Lung (tissue), 16 donors: Measurements from ENCODE around the gene PCDHGA8. TPM values are rescaled to one million over a fixed set of nuclear protein-coding genes. Genes with fewer than 3 reads are reported as not detected.

Experiments
- ATAC-seq: fragments of 200-7000 bp; cut with Tn5 transposase; one replicate; pipeline ENCODE4 v1.9.1; 2020; ENCODE audit warnings: moderate number of reproducible peaks; ENCODE audit not compliant: insufficient read depth, low FRiP score
- DNase-seq, 3 donors: peaks; one replicate each; pipeline ENCODE4 v3.0.0-alpha.2; 2013 to 2017
- H3K27ac ChIP-seq, 2 donors: one replicate each; pipeline ENCODE4 v1.5.1; 2013; ENCODE audit warnings: mild to moderate bottlenecking in 2 of 2, moderate library complexity in 2 of 2, control low read depth in 1 of 2, inconsistent platforms in 1 of 2, low read depth in 1 of 2, low read length in 1 of 2
- H3K27me3 ChIP-seq, 3 donors: one replicate each; pipeline ENCODE4 v1.5.1; 2013; ENCODE audit warnings: low read length in 2 of 3; ENCODE audit not compliant: control insufficient read depth in 3 of 3, insufficient read depth in 3 of 3
- H3K36me3 ChIP-seq, 4 donors: one replicate each; pipeline ENCODE4 v1.5.1; 2013; ENCODE audit warnings: low read length in 4 of 4, mild to moderate bottlenecking in 1 of 4, moderate library complexity in 1 of 4; ENCODE audit not compliant: control insufficient read depth in 4 of 4, insufficient read depth in 4 of 4
- H3K4me1 ChIP-seq, 5 donors: one replicate each; pipeline ENCODE4 v1.5.1; 2013; ENCODE audit warnings: low read length in 5 of 5, mild to moderate bottlenecking in 2 of 5, moderate library complexity in 1 of 5; ENCODE audit not compliant: control insufficient read depth in 5 of 5, insufficient read depth in 5 of 5
- H3K4me3 ChIP-seq: one replicate; pipeline ENCODE4 v1.5.1; 2013; ENCODE audit warnings: mild to moderate bottlenecking, control low read depth, moderate library complexity
- H3K9ac ChIP-seq, 2 donors: one replicate each; pipeline ENCODE4 v1.5.1; 2013; ENCODE audit warnings: low read length in 2 of 2, control low read depth in 1 of 2; ENCODE audit not compliant: insufficient read depth in 1 of 2
- H3K9me3 ChIP-seq, 4 donors: one replicate each; pipeline ENCODE4 v1.5.1; 2013; ENCODE audit warnings: low read length in 3 of 4, mild to moderate bottlenecking in 1 of 4, moderate library complexity in 1 of 4; ENCODE audit not compliant: control insufficient read depth in 4 of 4, insufficient read depth in 3 of 4
- WGBS, 2 donors: extraction: QIAGEN DNeasy Blood & Tissue Kit; methylation state at CpG; one replicate each; pipeline ENCODE4 v1.1.7; 2013; 5-methylcytosine and 5-hydroxymethylcytosine counted together
- long read RNA-seq, 5 donors: transcript quantifications; one replicate each; lab custom pipeline, GENCODE V29; 2026
- polyA plus RNA-seq, 2 donors: library from polyadenylated mRNA; stranded (reverse); fragments of 200-250 nt; gene quantifications; one replicate each; pipeline ENCODE4 v1.2.1, GENCODE V29; 2013
- total RNA-seq, 2 donors: library from RNA; depleted of rRNA in 1 of 2; stranded (reverse); fragments of >200 nt in 1 of 2; gene quantifications; one replicate each; pipeline ENCODE4 v1.2.1, GENCODE V29; 2014 to 2021
- TF ChIP-seq, protein P1 (sequence below): IDR thresholded peaks from 2 replicates; pipeline ENCODE4 v1.5.1; 2012; ENCODE audit warnings: mild to moderate bottlenecking; ENCODE audit errors: control extremely low read depth, extremely low read depth
- donor health status: control.
- donor health status: control.
- donor health status: Bipolar disorder and iron deficiency.
- donor health status: healthy.
- donor health status: DM: yes; HTN: yes; CAD: no.

PCDHGA8 gene
- total RNA-seq (1 to 10 TPM; 1.9 to 7.3 TPM), polyA plus RNA-seq (under 1 TPM; 0.06 to 0.18 TPM)
- long read RNA-seq, donor 1, full-length matches to known transcripts = 6 of 6 reads
- long read RNA-seq, donor 1, partial matches to known transcripts = 0 of 6 reads
- long read RNA-seq, donor 1, other reads (novel, unspliced or antisense) = 0 of 6 reads
- long read RNA-seq, donor 2, full-length matches to known transcripts = 3 of 3 reads
- long read RNA-seq, donor 2, partial matches to known transcripts = 0 of 3 reads
- long read RNA-seq, donor 2, other reads (novel, unspliced or antisense) = 0 of 3 reads
- long read RNA-seq, donor 3 = 0 reads
- long read RNA-seq, donor 4, full-length matches to known transcripts = 1 of 1 reads
- long read RNA-seq, donor 4, partial matches to known transcripts = 0 of 1 reads
- long read RNA-seq, donor 4, other reads (novel, unspliced or antisense) = 0 of 1 reads
- long read RNA-seq, donor 5, full-length matches to known transcripts = 1 of 1 reads
- long read RNA-seq, donor 5, partial matches to known transcripts = 0 of 1 reads
- long read RNA-seq, donor 5, other reads (novel, unspliced or antisense) = 0 of 1 reads

DNA sequence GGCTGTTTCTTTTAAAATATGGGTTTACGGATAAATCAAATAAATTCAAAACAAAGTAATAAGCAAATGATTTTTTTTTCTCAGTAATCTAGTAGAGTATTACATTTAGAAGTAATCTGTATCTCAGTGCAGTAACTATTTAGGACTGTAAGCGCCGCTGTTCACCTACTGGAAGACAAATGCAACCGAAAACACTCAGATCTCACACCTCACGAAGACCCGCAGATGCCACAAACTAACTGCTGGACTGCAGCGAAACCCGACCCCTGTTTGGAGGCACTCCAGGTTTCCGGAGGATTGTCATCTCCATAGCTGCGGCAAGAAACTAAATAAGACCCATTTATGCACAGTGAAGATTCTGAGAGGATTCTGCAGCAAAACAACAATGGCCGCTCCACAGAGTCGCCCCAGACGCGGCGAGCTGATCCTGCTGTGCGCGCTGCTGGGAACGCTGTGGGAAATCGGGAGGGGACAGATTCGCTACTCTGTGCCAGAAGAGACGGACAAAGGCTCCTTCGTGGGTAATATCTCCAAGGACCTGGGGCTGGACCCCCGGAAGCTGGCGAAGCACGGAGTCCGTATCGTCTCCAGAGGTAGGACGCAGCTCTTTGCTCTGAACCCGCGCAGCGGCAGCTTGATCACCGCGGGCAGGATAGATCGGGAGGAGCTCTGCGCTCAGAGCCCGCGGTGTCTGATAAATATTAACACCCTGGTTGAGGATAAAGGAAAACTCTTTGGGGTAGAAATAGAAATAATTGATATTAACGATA is at the start of gene PCDHGA8:
PCDHGA8 (plus strand) TSS at position 205 of the 770 bp plus-strand sequence; CDS start at position 386, 181 bp downstream.
- H3K9ac ChIP-seq = no peak within 1 kb of the TSS
- ATAC-seq (no peak), DNase-seq (peak in 1 of 3 donors; percentile 17)
- peaks cover 0 to 2% (median 0%) of the 10 kb centered on the region in 3 donors for H3K27me3 ChIP-seq
- H3K4me1 ChIP-seq = no peaks in the 10 kb centered on the region
- H3K4me3 ChIP-seq = no peak within 1 kb of the TSS
- H3K9me3 ChIP-seq = peaks cover 3 to 42% (median 20%) of the 10 kb centered on the region in 4 donors
- TF ChIP-seq, protein P1, sequence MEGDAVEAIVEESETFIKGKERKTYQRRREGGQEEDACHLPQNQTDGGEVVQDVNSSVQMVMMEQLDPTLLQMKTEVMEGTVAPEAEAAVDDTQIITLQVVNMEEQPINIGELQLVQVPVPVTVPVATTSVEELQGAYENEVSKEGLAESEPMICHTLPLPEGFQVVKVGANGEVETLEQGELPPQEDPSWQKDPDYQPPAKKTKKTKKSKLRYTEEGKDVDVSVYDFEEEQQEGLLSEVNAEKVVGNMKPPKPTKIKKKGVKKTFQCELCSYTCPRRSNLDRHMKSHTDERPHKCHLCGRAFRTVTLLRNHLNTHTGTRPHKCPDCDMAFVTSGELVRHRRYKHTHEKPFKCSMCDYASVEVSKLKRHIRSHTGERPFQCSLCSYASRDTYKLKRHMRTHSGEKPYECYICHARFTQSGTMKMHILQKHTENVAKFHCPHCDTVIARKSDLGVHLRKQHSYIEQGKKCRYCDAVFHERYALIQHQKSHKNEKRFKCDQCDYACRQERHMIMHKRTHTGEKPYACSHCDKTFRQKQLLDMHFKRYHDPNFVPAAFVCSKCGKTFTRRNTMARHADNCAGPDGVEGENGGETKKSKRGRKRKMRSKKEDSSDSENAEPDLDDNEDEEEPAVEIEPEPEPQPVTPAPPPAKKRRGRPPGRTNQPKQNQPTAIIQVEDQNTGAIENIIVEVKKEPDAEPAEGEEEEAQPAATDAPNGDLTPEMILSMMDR = no peak
- H3K27ac ChIP-seq = no peak within 1 kb of the TSS
- 27 to 28% methylated on average over 38 of the region's 38 CpGs for WGBS, 2 donors
- peaks cover 0 to 19% (median 0%) of the 10 kb centered on the region in 4 donors for H3K36me3 ChIP-seq

DNA sequence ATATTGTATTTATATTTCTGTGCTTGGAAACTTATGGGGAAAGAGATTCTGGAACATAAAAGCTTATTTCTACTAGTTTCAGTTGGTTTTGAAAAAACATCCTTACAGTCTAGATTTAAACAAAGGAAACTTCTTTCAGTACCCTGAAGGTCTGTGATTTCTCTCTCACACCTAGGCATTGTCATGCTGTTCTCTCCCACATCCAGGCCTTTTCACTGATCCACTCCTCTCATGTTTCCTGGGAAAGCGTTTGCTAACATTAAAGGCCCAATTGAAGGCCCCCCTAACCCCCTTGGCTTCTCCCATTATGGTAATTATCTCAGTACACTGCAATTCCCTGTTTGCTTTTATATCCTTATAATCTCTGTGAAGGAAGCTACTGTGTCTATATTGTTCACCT is 49.7 kb upstream of the PCDHGA8 start:
- H3K27me3 ChIP-seq = no peaks in the 10 kb centered on the region
- DNase-seq = no peak
- TF ChIP-seq, protein P1 = no peak
- H3K9me3 ChIP-seq = peaks cover under 1 to 55% (median 26%) of the 10 kb centered on the region in 4 donors
- H3K27ac ChIP-seq = no peak overlapping the region
- H3K36me3 ChIP-seq = no peaks in the 10 kb centered on the region
- ATAC-seq = no peak
- H3K9ac ChIP-seq = no peak overlapping the region
- H3K4me3 ChIP-seq = no peak overlapping the region
- H3K4me1 ChIP-seq = no peaks in the 10 kb centered on the region
- WGBS, 2 donors = 14 to 19% methylated on average over 1 of the region's 1 CpG

DNA sequence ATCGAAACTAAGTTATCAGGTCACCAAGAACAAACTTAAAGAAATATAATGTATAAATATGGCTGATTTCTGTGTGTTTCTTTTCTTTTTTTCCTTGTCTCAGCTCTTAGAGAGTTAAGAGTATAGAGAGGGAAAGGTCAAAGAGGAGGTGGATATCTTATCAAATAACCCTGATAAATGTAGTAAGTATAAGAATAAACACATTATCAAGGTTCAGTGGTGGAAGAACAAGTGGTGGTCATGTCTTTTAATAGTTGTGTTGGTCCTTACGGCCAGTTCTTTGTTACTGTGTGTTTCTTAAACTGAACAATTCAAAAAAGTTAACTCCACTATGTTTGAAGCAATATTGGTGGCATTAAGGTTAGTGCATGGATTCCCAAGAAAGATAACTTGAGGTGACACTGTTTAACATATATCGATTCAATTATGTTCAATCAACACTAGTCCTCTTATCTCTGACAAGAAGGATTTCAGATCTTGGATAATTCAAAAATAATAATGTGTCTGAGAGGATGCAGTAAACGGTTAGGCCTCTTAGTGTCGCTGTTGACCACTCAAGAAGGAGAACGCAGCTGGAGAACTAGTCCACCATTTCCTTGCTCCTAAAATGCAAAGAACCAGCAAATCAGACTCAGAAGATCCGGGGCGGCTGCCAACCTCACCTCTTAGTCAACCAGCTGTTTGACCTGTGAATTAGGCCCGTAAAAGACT is 49.0 kb upstream of the PCDHGA8 start, which contains the start of gene PCDHGA3:
PCDHGA3 (plus strand) TSS at position 588 of the 711 bp plus-strand sequence. CDS start 205 bp downstream, outside the sequence.
- Histone ChIP-seq H3K27ac (peak within 1 kb of the TSS in 1 of 2 donors; percentile 80), H3K4me3 (no peak within 1 kb of the TSS), H3K9ac (no peak within 1 kb of the TSS), H3K4me1 (no peaks in the 10 kb centered on the region), H3K36me3 (no peaks in the 10 kb centered on the region), H3K9me3 (peaks cover 0 to 54% (median 24%) of the 10 kb centered on the region in 4 donors), H3K27me3 (no peaks in the 10 kb centered on the region)
- DNase-seq (peak in 2 of 3 donors; percentile 34 to 40), ATAC-seq (no peak)
- TF ChIP-seq, protein P1 = no peak
- WGBS, 2 donors = 23 to 25% methylated on average over 9 of the region's 9 CpGs
